Measurements from ENCODE around the gene RB1. TPM values are rescaled to one million over a fixed set of nuclear protein-coding genes. Genes with fewer than 3 reads are reported as not detected.
A peak's percentile ranks its signal among the peaks of the same experiment; 100 is the strongest.

RB1 gene
- total and polyA plus RNA-seq, 4 donors: 10.0 to 69.9 (median 26.1) TPM

GRCh38 chr13:48446464-48446863 lies 142.9 kb downstream of the RB1 start:
- H3K9ac ChIP-seq (ENCODE audit: insufficient read depth in 1 of 2, low read length in 2 of 2): no peak overlapping the region
- TF ChIP-seq CTCF (IDR thresholded peaks at IDR 0.05; ENCODE audit: control extremely low read depth, extremely low read depth): no peak
- 94 to 99% methylated on average over 1 of the region's 1 CpG for WGBS, 2 donors
- no peaks in the 10 kb centered on the region for H3K27me3 ChIP-seq (ENCODE audit: control insufficient read depth in 3 of 3, insufficient read depth in 3 of 3, low read length in 2 of 3)
- ATAC-seq (ENCODE audit: insufficient read depth, low FRiP score): peak; percentile 77
- no peak overlapping the region for H3K4me3 ChIP-seq
- H3K36me3 ChIP-seq (ENCODE audit: control insufficient read depth in 4 of 4, insufficient read depth in 4 of 4, low read length in 4 of 4): no peaks in the 10 kb centered on the region
- DNase-seq: no peak
- peak overlapping the region in 1 of 2 donors; percentile 29 for H3K27ac ChIP-seq (ENCODE audit: low read depth in 1 of 2, low read length in 1 of 2)
- H3K4me1 ChIP-seq (ENCODE audit: control insufficient read depth in 5 of 5, insufficient read depth in 5 of 5, low read length in 5 of 5): peaks cover 0 to 6% (median 0%) of the 10 kb centered on the region in 5 donors
- H3K9me3 ChIP-seq (ENCODE audit: control insufficient read depth in 4 of 4, insufficient read depth in 3 of 4, low read length in 3 of 4): peaks cover 0 to 3% (median 0%) of the 10 kb centered on the region in 4 donors

GRCh38 chr13:48448285-48448958 lies 144.9 kb downstream of the RB1 start:
- TF ChIP-seq CTCF (IDR thresholded peaks at IDR 0.05; ENCODE audit: control extremely low read depth, extremely low read depth): no peak
- Histone ChIP-seq H3K27me3 (ENCODE audit: control insufficient read depth in 3 of 3, insufficient read depth in 3 of 3, low read length in 2 of 3) (no peaks in the 10 kb centered on the region), H3K4me3 (no peak overlapping the region), H3K4me1 (ENCODE audit: control insufficient read depth in 5 of 5, insufficient read depth in 5 of 5, low read length in 5 of 5) (peaks cover 0 to 6% (median 0%) of the 10 kb centered on the region in 5 donors), H3K9ac (ENCODE audit: insufficient read depth in 1 of 2, low read length in 2 of 2) (no peak overlapping the region), H3K27ac (ENCODE audit: low read depth in 1 of 2, low read length in 1 of 2) (no peak overlapping the region), H3K9me3 (ENCODE audit: control insufficient read depth in 4 of 4, insufficient read depth in 3 of 4, low read length in 3 of 4) (peaks cover 0 to 3% (median 0%) of the 10 kb centered on the region in 4 donors), H3K36me3 (ENCODE audit: control insufficient read depth in 4 of 4, insufficient read depth in 4 of 4, low read length in 4 of 4) (peaks cover 0 to 3% (median 2%) of the 10 kb centered on the region in 4 donors)
- 62 to 64% methylated on average over 3 of the region's 3 CpGs for WGBS, 2 donors
- peak in 2 of 3 donors; percentile 26 to 51 for DNase-seq
- ATAC-seq (ENCODE audit: insufficient read depth, low FRiP score): no peak

GRCh38 chr13:48448959-48449614 lies 145.5 kb downstream of the RB1 start:
- Histone ChIP-seq H3K4me1 (ENCODE audit: control insufficient read depth in 5 of 5, insufficient read depth in 5 of 5, low read length in 5 of 5) (peaks cover 0 to 6% (median 0%) of the 10 kb centered on the region in 5 donors), H3K9ac (ENCODE audit: insufficient read depth in 1 of 2, low read length in 2 of 2) (no peak overlapping the region), H3K27ac (ENCODE audit: low read depth in 1 of 2, low read length in 1 of 2) (no peak overlapping the region), H3K4me3 (no peak overlapping the region), H3K36me3 (ENCODE audit: control insufficient read depth in 4 of 4, insufficient read depth in 4 of 4, low read length in 4 of 4) (peaks cover 0 to 6% (median 2%) of the 10 kb centered on the region in 4 donors), H3K27me3 (ENCODE audit: control insufficient read depth in 3 of 3, insufficient read depth in 3 of 3, low read length in 2 of 3) (no peaks in the 10 kb centered on the region), H3K9me3 (ENCODE audit: control insufficient read depth in 4 of 4, insufficient read depth in 3 of 4, low read length in 3 of 4) (peaks cover 0 to 3% (median 0%) of the 10 kb centered on the region in 4 donors)
- DNase-seq: peak in 2 of 3 donors; percentile 25 to 68
- 20 to 31% methylated on average over 6 of the region's 6 CpGs for WGBS, 2 donors
- peak; percentile 13 for ATAC-seq (ENCODE audit: insufficient read depth, low FRiP score)
- TF ChIP-seq CTCF (IDR thresholded peaks at IDR 0.05; ENCODE audit: control extremely low read depth, extremely low read depth): no peak

Measured in lung (tissue), 12 donors.